ENCODE data around the gene ABCD4.
"Not testable (repeated sequence)": the region's sequence is repeated elsewhere in the genome, so short reads cannot be mapped to it uniquely, and the experiment has no call there.

Gene ABCD4

DNA sequence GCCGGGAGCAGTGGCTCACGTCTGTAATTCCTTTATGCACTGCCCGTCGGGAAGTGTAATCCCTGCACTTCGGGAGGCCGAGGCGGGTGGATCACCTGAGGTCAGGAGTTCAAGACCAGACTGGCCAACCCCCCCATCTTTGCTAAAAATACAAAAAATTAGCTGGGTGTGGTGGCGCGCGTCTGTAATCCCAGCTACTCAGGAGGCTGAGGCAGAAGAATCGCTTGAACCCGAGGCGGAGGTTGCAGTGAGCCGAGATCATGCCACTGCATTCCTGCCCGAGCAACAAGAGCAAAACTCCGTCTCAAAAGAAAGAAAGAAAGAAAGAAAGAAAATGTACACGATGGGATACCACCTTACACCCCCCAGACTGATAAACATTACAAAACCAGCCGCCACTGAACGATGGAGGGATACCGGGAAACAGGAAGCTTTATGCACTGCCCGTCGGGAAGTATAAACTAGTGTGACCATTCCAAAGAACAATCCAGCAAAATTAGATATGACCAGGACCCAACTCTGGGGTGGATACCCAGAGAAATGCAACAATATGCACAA lies 1.1 kb downstream of the ABCD4 start:
- DNase-seq: no peak

DNA sequence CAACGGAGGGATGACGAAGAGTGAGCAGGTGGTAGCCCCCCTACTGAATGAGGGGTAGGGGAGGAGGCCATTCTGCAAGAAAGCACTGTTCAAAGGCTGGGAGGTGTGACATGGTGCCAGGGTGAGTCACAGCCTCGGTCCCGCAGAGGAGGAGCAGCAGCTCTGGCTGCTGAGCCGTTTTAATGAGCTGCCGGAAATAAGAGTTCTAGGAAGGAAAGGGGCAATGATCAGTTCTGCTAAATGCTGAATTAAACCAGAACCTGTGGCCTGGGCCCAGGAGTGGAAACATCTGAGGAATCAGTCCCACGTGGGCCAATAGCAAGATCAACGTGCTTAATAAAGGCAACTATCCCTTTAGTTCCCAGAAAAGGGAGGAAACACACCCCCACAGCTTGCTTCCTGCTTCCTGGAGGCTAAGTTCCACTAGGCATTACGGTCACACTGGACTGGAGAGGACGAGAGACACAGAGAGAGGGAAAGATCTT lies 3.6 kb downstream of the ABCD4 start:
- DNase-seq: no peak

DNA sequence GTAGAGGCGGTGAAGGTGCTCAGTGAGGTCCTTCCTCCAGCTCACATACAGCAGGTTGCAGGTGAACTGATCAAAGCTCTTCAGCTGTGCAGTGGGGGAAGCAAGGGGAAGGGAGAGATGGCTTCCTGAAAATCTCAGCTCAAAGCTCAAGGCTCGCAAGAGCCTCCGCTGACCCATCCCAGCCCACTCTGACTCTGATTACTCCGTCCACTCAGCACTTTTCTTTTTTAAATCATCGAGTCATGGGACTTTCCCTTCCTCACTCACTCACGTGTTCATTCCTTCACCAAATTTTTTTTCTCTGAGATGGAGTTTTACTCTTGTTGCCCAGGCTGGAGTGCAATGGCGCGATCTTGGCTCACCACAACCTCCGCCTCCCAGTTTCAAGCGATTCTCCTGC lies 4.7 kb downstream of the ABCD4 start:
- DNase-seq: no peak

DNA sequence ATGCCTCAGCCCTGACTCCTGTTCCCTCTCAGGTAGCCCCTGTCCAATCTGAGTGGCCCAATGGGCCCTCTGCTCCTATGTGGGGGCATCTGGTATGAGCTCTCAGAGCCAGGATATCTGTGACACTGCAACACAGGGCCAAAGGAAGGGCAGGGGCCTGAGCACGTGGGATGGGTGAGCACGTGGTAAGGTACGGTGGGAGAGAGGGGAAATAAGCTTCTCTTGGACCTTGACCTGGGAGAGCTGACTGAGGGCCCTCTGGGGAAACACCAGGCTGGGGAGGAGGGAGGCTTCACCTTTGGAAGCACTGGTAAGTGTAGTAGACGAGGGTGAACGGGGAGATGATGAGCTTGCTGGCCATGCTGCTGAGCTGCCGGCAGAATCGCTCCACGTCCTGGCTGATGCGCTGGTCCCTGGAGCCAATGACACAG lies 6.7 kb downstream of the ABCD4 start:
- DNase-seq: no peak

DNA sequence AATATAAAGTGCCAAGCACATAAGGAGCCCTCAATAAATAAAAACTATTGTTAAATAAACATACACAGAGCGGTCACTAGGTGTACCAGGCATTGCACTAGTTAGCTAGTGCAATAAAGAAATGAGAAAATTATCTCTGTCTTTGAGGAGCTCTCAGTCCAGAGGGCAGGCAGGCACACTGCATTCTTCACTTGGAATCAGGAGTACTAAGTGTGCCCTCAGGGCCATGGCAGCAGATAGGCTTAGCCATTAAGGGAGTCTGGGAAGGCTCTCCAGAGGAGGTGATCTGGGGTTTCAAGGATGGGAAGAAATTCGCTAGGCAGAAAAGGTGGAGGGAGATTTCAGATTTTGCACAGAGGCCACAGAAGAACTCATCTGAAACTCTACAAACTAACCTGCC lies 9.1 kb downstream of the ABCD4 start:
- DNase-seq: no peak

DNA sequence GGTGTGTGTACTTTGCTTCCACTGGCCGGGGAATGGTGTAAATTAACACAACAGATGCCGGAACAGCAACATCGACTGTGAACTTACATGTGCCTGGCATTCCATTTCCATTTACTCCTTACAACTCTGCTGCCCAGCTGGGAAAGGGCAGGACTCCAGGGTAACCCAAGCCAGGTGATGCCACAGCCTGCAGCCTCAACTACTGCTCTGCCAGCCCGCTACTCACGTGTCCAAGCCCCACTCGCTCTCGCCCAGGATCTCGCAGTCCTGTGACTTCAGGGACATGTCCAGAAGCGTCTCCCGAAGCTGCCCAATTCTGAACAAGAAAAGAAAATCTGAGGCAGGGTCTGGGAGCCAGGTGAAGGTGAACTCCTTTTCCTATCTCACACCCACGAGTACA lies 10.7 kb downstream of the ABCD4 start:
- no peak for DNase-seq

DNA sequence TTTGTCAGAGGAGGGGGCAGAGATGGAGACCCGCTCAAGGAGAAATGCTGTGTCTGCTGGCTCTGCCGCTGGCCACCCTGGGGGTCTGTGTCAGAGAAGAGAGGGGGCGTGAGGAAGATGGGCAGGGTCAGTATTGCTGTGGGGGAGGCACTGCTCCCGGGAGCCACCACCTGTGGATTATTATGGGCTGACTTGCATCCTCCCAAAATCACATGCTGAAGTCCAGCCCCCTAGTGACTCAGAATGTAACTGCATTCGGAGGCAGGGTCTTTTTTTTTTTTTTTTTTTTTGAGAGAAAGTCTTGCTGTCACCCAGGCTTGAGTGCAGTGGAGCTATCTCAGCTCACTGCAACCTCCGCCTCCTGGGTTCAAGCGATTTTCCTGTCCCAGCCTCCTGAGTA lies 12.3 kb downstream of the ABCD4 start:
- no peak for DNase-seq

DNA sequence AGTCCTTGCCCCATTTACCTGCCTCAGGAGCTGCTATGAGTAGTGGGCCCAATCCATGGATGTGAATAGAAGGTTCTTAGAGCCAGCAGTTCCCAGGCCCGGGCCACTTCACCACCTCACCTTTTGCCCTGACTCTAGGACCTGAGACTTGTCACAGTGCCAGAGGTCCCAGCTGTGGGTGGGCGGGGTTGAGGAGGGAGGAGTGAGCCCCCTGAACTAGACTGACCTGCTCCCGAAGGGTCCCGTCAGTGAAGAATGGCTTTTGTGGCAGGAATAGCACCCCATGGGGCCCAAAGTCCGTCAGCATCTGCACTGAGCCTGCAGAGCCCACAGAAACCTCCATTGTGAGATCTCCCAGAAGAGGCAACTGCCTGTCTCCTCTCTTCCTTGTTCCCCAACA lies 12.9 kb downstream of the ABCD4 start:
- DNase-seq: no peak

DNA sequence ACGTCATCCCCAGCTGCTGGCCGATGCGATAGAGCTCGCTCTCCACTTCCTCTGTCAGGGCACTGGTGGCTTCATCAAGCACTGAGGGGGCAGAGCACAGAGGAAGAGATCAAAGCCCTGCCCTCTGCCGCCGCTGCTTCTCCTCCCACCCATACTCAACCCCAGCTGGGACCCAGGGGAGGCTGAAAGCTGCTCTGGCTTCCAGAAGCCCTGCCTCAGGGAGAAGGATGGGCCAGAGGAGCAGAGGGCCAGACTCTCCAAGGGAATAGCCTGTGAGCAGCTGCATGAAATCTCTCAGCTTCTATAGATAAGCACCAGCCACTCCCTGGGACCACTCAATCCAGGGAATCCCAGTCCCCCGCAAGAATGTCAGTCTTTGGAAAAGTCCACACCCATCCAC lies 16.0 kb downstream of the ABCD4 start:
- no peak for DNase-seq

DNA sequence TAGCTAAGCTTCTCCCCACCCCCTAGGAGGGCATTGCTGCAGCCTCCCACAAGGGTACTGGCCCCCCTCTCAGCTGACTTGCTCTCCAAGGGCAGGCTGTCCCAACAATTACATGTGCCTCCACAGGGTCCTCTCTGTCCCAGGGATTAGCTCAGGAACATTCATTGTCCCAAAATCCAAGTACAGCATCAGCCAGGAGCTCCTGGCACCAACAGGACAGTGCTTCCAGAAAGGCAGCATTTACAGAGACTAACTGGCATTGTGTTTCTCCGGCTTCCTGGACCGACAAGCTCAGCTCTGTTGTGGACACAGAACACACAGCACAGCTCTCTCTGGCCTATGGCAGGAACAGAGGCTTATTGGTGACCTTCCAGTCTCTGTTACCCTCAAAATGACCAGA lies 21.7 kb downstream of the ABCD4 start:
- no peak for DNase-seq

DNA sequence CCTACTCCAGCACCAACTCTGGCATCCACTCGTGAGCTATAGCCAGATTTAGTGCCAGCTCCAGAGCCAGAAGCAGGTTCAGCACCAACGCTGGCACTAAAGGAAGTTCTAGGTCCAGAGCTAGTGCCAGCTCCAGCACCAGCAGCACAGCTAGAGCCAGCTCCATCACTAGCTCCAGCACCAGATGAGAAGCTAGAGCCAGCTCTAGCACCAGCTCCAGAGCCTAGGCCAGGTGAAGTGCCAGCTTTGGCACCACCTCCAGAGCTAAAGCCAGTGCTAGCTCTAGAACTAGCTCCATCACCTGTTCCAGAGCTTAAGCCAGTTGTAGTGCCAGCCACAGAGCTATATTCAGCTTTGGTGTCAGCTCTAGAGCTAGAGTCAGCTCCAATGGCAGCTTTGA lies 24.7 kb downstream of the ABCD4 start:
- no peak for DNase-seq

DNA sequence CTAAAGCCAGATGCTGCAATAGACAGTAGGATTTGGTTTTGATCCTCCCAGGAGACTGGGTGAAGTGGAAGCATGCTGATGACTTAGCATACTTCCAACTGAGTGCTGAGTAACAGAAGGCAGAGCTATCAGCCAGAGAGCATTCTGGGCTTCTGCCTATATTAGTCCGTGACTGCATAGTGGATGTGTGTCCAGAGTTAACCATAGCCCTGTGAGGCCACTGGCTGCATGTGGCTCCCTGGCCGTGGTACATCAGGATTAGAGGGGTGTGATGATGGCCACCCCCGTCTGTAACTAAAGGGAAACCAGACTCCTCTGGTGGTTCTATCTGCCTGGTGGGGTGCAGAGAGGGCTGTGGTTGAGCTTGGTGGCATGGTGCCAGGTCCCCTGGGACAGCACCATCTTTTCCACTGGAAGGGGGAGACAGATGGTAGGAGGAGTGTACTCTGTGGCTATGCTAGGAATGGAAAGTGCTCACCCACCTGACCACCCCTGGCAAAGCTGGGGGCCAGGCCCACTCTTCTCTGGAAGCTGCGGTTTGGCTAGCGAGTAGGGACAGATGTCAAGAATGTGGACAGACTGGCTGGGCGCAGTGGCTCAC lies 27.4 kb downstream of the ABCD4 start:
- DNase-seq: peak; percentile 95

DNA sequence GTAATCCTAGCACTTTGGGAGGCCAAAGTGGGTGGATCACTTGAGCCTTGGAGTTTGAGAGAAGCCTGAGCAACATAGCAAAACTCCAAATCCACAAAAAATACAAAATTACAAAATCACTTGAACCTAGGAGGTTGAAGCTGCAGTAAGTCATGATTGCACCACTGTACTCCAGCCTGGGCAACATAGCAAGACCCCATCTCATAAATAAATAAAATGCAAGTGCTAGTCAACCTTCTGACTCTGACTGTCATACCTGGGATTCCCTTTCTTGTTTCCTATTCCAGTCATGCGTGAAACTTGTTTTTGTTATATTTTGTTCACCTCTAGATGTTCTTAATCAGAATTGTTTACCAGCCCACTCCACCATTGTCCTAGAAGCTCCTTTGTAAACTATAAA lies 31.4 kb downstream of the ABCD4 start:
- DNase-seq: no peak

DNA sequence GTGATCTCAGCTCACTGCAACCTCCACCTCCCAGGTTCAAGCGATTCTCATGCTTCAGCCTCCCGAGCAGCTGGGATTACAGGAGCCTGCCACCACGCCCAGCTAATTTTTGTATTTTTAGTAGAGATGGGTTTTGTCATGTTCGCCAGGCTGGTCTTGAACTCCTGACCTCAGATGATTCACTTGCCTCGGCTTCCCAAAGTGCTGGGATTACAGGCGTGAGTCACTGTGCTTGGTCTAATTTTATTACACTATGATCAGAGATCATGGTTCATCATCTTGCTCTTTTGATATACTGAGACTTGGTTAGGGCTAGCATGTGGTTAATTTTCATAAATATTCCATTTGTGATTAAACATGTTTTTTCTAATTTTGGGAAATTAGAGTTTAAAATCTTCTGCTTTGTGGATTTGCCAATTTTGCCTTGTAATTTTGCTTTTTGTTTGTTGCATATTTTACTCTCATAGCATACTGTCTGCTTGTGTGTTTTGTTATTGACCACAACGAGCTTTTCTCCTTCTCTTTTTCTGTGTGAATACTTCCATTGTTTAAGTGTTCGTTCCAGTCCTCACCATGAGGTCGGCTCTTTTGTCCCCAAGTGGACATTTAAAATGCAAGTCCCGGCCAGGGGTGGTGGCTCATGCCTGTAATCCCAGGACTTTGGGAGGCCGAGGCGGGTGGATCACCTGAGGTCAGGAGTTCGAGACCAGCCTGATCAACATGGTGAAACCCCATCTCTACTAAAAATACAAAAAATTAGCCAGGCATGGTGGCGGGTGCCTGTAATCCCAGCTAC lies 32.2 kb downstream of the ABCD4 start:
- DNase-seq: not testable (repeated sequence)

DNA sequence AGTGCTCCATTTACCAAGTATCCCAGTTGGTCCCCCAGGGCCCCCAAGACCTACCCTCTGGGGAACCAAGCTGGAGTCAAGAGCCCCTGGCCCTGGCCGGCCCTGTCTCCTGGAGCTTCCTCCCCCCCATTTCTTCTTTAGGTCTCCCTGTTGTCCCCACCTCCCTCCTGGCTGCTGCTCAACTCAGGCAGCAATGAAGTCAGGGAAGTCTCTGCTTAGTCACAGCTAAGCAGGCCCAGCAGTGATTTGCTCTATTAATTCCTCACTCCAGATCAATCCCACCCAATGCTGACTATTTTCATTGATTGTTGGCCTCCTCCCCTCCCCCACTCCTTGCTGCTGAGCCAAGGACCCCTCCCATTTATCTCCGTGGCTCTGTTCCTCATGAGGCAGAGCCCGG lies 35.1 kb downstream of the ABCD4 start:
- no peak for DNase-seq

DNA sequence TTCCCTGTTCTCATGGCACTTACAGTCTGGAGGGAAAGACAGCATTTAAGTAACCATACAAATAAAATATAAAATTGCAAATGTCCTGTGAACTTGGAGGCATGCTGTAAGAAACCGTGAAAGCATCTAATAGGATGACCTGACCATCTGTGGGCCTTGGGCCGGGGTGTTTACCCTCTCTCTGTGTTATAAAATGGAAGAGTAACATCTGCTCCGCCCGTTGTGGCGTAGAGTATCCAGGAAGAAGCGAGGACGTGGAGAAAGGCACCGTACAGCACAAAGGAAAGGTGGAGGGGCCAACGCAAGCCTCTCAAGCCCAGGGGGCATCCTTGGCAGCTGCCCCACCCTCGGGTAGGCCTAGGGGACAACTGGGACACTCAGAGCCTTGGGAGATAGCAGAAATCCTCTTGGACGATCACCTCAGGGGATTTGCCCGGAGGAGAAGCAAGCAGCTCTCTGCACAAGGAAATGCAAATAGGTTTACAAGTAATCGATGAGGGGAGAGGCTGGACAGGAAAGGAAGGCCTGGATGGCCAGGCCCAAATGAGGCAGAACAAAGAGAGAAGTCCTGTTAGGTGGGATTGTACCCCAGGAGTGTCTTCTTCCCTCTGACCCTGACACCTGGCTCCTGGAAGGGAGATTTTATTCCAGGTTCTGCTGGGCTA lies 37.3 kb downstream of the ABCD4 start:
- DNase-seq: no peak

DNA sequence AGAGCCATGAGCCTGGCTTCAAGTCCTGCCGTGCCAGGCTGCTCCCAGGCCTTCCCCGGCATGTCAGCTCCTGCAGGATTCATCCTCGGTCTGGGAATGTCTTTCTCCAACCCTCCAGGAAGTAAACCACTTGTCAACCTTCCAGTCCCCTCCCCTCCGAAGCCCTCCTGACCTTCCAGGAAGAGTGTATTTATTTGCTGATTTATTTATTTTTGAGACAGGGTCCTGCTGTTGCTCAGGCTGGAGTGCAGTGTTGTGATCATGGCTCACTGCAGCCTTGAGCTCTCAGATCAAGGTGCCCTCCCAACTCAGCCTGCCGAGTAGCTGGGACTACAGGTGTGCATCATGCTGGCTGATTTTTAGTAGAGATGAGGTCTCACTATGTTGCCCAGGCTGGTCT lies 38.8 kb downstream of the ABCD4 start:
- DNase-seq: no peak

DNA sequence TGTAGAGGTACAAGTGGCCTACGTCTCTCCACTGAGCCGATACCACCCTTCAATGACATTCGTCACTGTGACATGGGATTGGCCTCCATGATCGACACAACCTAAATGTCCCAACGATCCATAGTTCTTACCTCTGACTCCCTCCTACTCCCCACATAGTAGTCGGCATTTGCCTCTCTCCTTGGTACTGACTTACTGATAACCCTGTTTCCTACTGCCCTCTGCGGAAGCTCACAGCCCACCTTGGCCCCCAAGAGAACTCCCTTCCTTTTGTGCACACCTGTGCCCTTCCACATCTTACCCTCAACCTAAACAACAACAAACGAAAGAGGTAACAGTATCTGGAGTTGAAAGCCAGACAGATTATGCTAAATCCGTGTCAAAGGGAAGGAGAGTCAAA lies 39.6 kb downstream of the ABCD4 start:
- DNase-seq: no peak

DNA sequence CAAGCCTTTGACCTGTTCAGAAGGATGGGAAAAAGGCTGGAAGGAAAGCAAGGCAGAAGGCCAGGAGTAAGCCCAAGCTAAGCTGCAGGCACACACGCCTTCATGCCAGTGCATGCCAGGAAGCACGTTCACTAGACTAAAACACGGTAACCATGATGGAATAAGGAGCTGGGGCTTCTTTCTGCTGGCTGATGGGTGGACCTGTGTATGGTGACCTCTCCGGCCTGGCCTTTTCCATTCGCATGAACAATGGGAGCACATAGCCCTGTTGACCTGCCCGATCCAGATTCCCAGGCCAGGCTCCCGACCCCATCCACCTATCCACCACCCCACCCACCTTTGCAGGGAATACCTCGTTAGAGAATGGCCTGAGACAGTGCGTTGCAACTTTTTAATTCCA lies 40.7 kb downstream of the ABCD4 start:
- DNase-seq: no peak

DNA sequence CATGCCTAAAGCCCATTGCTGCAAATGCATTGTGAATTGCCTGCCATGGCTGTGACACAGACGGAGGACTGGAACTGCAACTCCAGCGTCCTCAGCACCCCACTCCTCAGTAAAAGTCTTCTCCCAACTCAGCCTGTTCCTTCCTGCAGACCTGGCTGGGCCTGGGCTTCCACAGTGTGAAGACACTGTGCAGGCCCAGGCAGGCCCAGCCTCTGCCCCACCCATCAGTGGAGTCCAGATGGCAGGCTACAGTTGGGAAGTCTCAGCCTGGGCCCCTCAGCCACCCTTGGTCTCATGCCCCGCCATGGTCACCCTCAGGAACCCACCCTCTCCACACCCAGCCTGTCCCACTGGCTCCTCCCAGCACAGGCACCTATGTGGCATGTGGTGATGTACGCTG lies 41.4 kb downstream of the ABCD4 start:
- peak; percentile 65 for DNase-seq

DNA sequence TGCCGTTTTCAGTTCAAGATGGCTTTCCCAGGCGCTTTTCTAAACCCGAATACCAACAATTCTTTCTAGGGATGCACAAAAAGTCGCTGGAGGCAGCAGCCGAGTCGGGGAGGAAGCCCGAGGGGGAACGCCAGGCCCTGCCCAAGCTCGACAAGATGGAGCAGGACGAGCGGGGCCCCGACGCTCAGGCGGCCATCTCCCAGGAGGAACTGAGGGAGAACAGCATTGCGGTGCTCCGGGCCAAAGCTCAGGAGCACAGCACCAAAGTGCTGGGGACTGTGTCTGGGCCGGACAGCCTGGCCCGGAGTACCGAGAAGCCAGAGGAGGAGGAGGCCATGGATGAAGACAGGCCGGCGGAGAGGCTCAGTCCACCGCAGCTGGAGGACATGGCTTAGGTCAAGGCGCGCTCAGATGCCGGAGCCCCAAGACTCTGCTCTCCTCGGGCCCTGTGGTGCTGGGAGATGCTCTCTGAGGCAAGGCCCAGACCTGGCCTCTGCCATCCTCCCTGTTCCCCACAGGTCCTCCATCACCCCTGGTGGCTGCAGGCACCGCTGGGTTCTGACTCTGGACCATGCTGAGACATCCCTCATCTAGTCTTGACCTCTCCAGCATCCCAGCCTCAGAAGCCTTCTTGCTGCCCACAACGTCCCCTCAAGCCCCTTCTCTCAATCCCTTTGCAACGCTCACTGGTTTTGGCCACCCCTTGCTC lies 42.1 kb downstream of the ABCD4 start:
- no peak for DNase-seq

DNA sequence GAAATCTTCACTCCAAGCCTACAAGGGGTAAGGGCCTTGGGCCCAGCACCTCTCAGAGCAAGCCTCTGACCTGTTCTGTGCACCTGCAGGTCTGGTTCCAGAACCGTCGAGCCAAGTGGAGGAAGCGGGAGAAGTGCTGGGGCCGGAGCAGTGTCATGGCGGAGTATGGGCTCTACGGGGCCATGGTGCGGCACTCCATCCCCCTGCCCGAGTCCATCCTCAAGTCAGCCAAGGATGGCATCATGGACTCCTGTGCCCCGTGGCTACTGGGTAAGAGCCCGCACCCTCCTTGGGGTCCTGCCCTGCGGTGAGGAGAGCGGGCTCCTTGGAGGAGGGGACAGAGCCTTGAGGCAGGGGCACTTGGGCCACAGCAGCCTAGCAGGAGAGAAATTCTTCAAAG lies 43.2 kb downstream of the ABCD4 start:
- no peak for DNase-seq

DNA sequence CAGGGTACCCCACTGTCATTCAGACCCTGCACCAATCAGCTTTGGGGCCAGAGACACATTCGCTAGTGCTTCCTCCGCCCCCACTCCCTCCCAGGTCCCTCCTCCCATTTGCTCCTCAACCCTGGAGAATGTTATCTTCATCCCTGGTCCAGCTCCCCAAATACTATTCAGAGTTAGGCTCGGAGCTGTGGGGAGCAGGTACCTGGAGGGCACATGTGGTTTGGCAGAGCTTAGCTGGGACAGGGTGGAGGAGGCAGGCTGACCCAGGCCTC lies 44.0 kb downstream of the ABCD4 start:
- no peak for DNase-seq

Measured in NCI-H2171 (cell line).